22Rv1 (cell line): ENCODE measurements around the gene APAF1.

ENCODE experiments used
- ZFX ChIP-seq: fragments of 450-650 bp; IDR thresholded peaks from 2 replicates; pipeline ENCODE4 v1.6.1; 2017; ENCODE audit warnings: antibody characterized with exemption, borderline replicate concordance
- TF ChIP-seq, protein P1 (sequence below): fragments of 450-650 bp; IDR thresholded peaks from 2 replicates; pipeline ENCODE4 v1.5.1; 2017; ENCODE audit warnings: mild to moderate bottlenecking

DNA sequence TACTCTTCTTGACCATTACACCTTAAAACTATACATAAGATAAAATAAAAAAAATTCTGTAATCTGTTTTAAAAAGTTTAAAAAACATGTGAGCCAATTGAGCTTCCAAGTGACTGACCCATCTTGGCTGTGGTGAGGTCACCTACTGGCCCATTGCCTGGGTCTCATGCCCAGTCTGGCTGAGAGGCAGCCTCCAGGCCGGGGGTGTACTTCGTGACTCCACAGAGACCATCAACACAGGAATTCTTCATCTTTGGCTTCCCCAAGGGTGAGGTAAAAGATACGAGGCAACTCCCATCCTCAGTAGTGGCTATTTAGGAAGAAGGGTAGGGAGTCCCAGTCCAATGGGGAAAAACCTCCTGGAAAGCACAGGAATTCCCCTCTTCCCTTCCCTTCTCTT lies 113.2 kb downstream of the APAF1 start:
- TF ChIP-seq, protein P1, sequence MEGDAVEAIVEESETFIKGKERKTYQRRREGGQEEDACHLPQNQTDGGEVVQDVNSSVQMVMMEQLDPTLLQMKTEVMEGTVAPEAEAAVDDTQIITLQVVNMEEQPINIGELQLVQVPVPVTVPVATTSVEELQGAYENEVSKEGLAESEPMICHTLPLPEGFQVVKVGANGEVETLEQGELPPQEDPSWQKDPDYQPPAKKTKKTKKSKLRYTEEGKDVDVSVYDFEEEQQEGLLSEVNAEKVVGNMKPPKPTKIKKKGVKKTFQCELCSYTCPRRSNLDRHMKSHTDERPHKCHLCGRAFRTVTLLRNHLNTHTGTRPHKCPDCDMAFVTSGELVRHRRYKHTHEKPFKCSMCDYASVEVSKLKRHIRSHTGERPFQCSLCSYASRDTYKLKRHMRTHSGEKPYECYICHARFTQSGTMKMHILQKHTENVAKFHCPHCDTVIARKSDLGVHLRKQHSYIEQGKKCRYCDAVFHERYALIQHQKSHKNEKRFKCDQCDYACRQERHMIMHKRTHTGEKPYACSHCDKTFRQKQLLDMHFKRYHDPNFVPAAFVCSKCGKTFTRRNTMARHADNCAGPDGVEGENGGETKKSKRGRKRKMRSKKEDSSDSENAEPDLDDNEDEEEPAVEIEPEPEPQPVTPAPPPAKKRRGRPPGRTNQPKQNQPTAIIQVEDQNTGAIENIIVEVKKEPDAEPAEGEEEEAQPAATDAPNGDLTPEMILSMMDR: no peak
- TF ChIP-seq ZFX: no peak
